Measurements from ENCODE around the gene NOTCH3.

GRCh38 chr19:15144046-15144646 lies 56.6 kb downstream of the NOTCH3 start:
- no peak for TF ChIP-seq CTCF (IDR thresholded peaks at IDR 0.05)
- TF ChIP-seq POLR2AphosphoS5 (IDR thresholded peaks at IDR 0.05) = no peak
- no peak for TF ChIP-seq POLR2A (IDR thresholded peaks at IDR 0.05)
